SK-N-SH treated with all-trans-retinoic acid at 6 μM for 48 hours (cell line): ENCODE data around the gene UGT1A1.

Source experiments
- ATAC-seq: fragments of 200-7000 bp; cut with Tn5 transposase; 3 replicates; pipeline ENCODE4 v1.9.1; 2020; ENCODE audit warnings: mild to moderate bottlenecking, moderate library complexity
- BACH2 ChIP-seq: fragments of 250-450 bp; sonication (Bioruptor Pico); IDR thresholded peaks from 2 replicates; pipeline ENCODE4 v1.9.0; 2021; ENCODE audit warnings: mild to moderate bottlenecking, borderline replicate concordance
- ESRRG ChIP-seq: fragments of 250-450 bp; sonication (Bioruptor Pico); IDR thresholded peaks from 2 replicates; pipeline ENCODE4 v1.6.1; 2021; ENCODE audit warnings: mild to moderate bottlenecking
- RARB ChIP-seq: fragments of 250-450 bp; sonication (Bioruptor Pico); IDR thresholded peaks from 2 replicates; pipeline ENCODE4 v1.8.0; 2021; ENCODE audit warnings: mild to moderate bottlenecking, moderate library complexity
- SNAI2 ChIP-seq: fragments of 250-450 bp; sonication (Bioruptor Pico); IDR thresholded peaks from 2 replicates; pipeline ENCODE4 v1.5.0; 2020; ENCODE audit warnings: mild to moderate bottlenecking, moderate library complexity
- TCF4 ChIP-seq: fragments of 250-450 bp; sonication (Bioruptor Pico); IDR thresholded peaks from 2 replicates; pipeline ENCODE4 v1.8.0; 2021; ENCODE audit warnings: mild to moderate bottlenecking, moderate library complexity, borderline replicate concordance
- TOX ChIP-seq: fragments of 250-450 bp; sonication (Bioruptor Pico); IDR thresholded peaks from 2 replicates; pipeline ENCODE4 v1.8.0; 2021; ENCODE audit warnings: mild to moderate bottlenecking, moderate library complexity, borderline replicate concordance
- TF ChIP-seq, protein P1 (sequence below): fragments of 250-450 bp; sonication (Bioruptor Pico); IDR thresholded peaks from 2 replicates; pipeline ENCODE4 v1.8.0; 2020; ENCODE audit warnings: mild to moderate bottlenecking, moderate library complexity, borderline replicate concordance
- TF ChIP-seq, protein P2 (sequence below): fragments of 250-450 bp; sonication (Bioruptor Pico); IDR thresholded peaks from 2 replicates; pipeline ENCODE4 v1.5.1; 2020; ENCODE audit warnings: low read depth, mild to moderate bottlenecking, moderate library complexity

Gene UGT1A1

DNA sequence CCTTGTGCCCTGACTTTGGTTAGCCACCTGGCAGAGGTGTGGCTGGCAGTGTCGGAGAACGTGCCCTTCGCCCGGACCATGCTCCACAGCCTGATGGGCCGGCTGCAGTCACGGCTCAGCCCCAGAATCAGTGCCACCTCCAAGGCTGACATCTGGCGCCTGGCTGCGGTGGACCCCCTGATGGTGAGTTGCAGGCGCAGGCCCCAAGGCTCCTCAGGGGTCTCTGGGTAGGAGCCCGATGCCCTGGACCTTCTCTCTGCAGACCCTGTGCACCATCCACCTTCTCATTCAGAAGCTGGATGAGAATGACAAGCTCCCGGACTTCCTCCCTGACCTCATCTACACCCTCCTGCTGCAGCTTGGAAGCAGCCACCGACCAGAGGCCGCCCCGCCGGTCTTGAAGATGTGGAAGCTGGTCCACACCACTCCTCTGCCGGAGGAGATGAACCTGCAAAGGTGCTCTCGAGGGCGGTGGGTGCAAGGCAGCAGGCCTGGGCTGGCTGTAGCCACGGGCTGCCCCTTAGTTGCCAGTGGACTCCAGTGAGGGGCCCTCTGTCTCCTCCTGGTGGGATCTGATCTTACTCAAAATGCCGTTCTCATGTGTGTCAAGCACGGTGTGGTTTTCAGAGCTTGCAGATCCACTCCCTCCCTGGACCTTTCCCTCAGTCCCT, 62.2 kb downstream of the UGT1A1 start:
- TF ChIP-seq TCF4 (CRISPR knock-in tag) (no peak), BACH2 (CRISPR knock-in tag) (no peak), RARB (CRISPR knock-in tag) (no peak), ESRRG (CRISPR knock-in tag) (no peak), TOX (CRISPR knock-in tag) (no peak), SNAI2 (CRISPR knock-in tag) (no peak)
- TF ChIP-seq, protein P1, sequence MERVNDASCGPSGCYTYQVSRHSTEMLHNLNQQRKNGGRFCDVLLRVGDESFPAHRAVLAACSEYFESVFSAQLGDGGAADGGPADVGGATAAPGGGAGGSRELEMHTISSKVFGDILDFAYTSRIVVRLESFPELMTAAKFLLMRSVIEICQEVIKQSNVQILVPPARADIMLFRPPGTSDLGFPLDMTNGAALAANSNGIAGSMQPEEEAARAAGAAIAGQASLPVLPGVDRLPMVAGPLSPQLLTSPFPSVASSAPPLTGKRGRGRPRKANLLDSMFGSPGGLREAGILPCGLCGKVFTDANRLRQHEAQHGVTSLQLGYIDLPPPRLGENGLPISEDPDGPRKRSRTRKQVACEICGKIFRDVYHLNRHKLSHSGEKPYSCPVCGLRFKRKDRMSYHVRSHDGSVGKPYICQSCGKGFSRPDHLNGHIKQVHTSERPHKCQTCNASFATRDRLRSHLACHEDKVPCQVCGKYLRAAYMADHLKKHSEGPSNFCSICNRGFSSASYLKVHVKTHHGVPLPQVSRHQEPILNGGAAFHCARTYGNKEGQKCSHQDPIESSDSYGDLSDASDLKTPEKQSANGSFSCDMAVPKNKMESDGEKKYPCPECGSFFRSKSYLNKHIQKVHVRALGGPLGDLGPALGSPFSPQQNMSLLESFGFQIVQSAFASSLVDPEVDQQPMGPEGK (CRISPR knock-in tag) = no peak
- TF ChIP-seq, protein P2, sequence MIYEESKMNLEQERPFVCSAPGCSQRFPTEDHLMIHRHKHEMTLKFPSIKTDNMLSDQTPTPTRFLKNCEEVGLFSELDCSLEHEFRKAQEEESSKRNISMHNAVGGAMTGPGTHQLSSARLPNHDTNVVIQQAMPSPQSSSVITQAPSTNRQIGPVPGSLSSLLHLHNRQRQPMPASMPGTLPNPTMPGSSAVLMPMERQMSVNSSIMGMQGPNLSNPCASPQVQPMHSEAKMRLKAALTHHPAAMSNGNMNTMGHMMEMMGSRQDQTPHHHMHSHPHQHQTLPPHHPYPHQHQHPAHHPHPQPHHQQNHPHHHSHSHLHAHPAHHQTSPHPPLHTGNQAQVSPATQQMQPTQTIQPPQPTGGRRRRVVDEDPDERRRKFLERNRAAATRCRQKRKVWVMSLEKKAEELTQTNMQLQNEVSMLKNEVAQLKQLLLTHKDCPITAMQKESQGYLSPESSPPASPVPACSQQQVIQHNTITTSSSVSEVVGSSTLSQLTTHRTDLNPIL = no peak
- ATAC-seq = no peak
